Measurements from ENCODE around the gene MSANTD7. TPM values are rescaled to one million over a fixed set of nuclear protein-coding genes. Genes with fewer than 3 reads are reported as not detected.

The MSANTD7 gene
- total RNA-seq, 4 donors from 2014 or later = 8.7 to 12.2 (median 10.7) TPM

GRCh38 chr10:14875941-14876340 is 37.8 kb downstream of the MSANTD7 start:
- DNase-seq (ENCODE audit: low spot score in 2 of 2) = no peak
- no peak overlapping the region for H3K4me3 ChIP-seq (ENCODE audit: low read depth, poor library complexity, severe bottlenecking)
- 90% methylated on average over 12 of the region's 12 CpGs for WGBS, 2 donors
- intact Hi-C loops (cut with DNase I; ENCODE audit: low total_unique reads) = loop anchor here (10.0 kb wide), 1 partner anchor 219 kb away; the partner anchor contains the start of gene RPP38
- no peak for TF ChIP-seq POLR2A (IDR thresholded peaks at IDR 0.05)

GRCh38 chr10:14876764-14877163 is 38.7 kb downstream of the MSANTD7 start:
- no peak for TF ChIP-seq POLR2A (IDR thresholded peaks at IDR 0.05)
- TF ChIP-seq CTCF (IDR thresholded peaks at IDR 0.05) = no peak
- WGBS, 2 donors = 85% methylated on average over 9 of the region's 9 CpGs
- no peak for DNase-seq (ENCODE audit: low spot score in 2 of 2)
- H3K4me3 ChIP-seq (ENCODE audit: low read depth, poor library complexity, severe bottlenecking) = no peak overlapping the region
- intact Hi-C loops (cut with DNase I; ENCODE audit: low total_unique reads) = loop anchor here (10.0 kb wide), 1 partner anchor 218 kb away; the partner anchor contains the start of gene RPP38

- WGBS, 2 donors = 0% methylated on average over 2 to 15 of the region's 102 CpGs
- peak; percentile 92 to 99 for DNase-seq (ENCODE audit: low spot score in 2 of 2)
- intact Hi-C loops (cut with DNase I; ENCODE audit: low total_unique reads) = loop anchor here (10.0 kb wide), 1 partner anchor 216 kb away; the partner anchor contains the start of gene RPP38
- H3K4me3 ChIP-seq (ENCODE audit: low read depth, poor library complexity, severe bottlenecking) = peak within 1 kb of the TSS; percentile 100
- no peak for TF ChIP-seq CTCF (IDR thresholded peaks at IDR 0.05)
- no peak for TF ChIP-seq POLR2A (IDR thresholded peaks at IDR 0.05)
Observed at GRCh38 chr10:14878266-14879123, 40.4 kb downstream of the MSANTD7 start, which contains the start of gene SUV39H2. SUV39H2 (plus strand) TSS chr10:14878866; CDS start chr10:14878889, 23 bp downstream.

- H3K4me3 ChIP-seq (ENCODE audit: low read depth, poor library complexity, severe bottlenecking) = peak overlapping the region; percentile 100
- DNase-seq (ENCODE audit: low spot score in 2 of 2) = peak; percentile 27 to 85
- intact Hi-C loops (cut with DNase I; ENCODE audit: low total_unique reads) = loop anchor here (10.0 kb wide), 1 partner anchor 215 kb away; the partner anchor contains the start of gene RPP38
- TF ChIP-seq CTCF (IDR thresholded peaks at IDR 0.05) = no peak
- no peak for TF ChIP-seq POLR2A (IDR thresholded peaks at IDR 0.05)
- 0% methylated on average over 33 to 59 of the region's 60 CpGs for WGBS, 2 donors
Observed at GRCh38 chr10:14879124-14879927, 41.2 kb downstream of the MSANTD7 start.

GRCh38 chr10:14879928-14880193 is 41.8 kb downstream of the MSANTD7 start:
- WGBS, 2 donors = 0 to 4% methylated on average over 5 of the region's 5 CpGs
- intact Hi-C loops (cut with DNase I; ENCODE audit: low total_unique reads) = loop anchor here (10.0 kb wide), 2 partner anchors 75 to 215 kb away; partner anchors contain the start of genes DCLRE1C, MEIG1 and RPP38

More at GRCh38 chr10:14879928-14880193, 41.8 kb downstream of the MSANTD7 start:
- TF ChIP-seq CTCF (IDR thresholded peaks at IDR 0.05) (no peak), POLR2A (IDR thresholded peaks at IDR 0.05) (no peak)
- no peak overlapping the region for H3K4me3 ChIP-seq (ENCODE audit: low read depth, poor library complexity, severe bottlenecking)
- no peak for DNase-seq (ENCODE audit: low spot score in 2 of 2)
